H1 (cell line): Measurements from ENCODE around the gene KLHDC1. TPM values are rescaled to one million over a fixed set of nuclear protein-coding genes. Genes with fewer than 3 reads are reported as not detected.

ENCODE experiments used
- ASH2L ChIP-seq: fragments of 200-600, 300-600 bp; sonication (generic); IDR thresholded peaks from one replicate; pipeline ENCODE4 v1.7.1; 2017; ENCODE audit warnings: low read length
- CBX5 ChIP-seq: fragments of 300-800, 300-1000 bp; sonication (generic); IDR thresholded peaks from 2 replicates; pipeline ENCODE4 v1.7.1; 2016; ENCODE audit warnings: antibody characterized with exemption, low read length, low read depth
- CTBP2 ChIP-seq: IDR thresholded peaks from 2 replicates; pipeline ENCODE4 v1.7.0; 2011; ENCODE audit warnings: borderline replicate concordance, mild to moderate bottlenecking, moderate library complexity, mixed read lengths, low read length; ENCODE audit not compliant: insufficient read depth, insufficient read length
- GABPA ChIP-seq: IDR thresholded peaks from 2 replicates; pipeline ENCODE4 v1.6.1; 2011; ENCODE audit warnings: mild to moderate bottlenecking, low read length, moderate library complexity, borderline replicate concordance; ENCODE audit not compliant: insufficient read depth
- JUN ChIP-seq: IDR thresholded peaks from 2 replicates; pipeline ENCODE4 v1.6.1; 2011; ENCODE audit warnings: low read depth, mild to moderate bottlenecking, improper control_type of control experiment, low read length
- KDM5A ChIP-seq: fragments of 200-600 bp; IDR thresholded peaks from 2 replicates; pipeline ENCODE4 v1.7.1; 2012; ENCODE audit warnings: mild to moderate bottlenecking, low read length, inconsistent platforms, mixed read lengths
- SIN3A ChIP-seq, 2 experiments: IDR thresholded peaks in 1 of 2; conservative IDR thresholded peaks in 1 of 2; 2 replicates each; pipeline ENCODE4 v1.6.1; 2011 to 2012; ENCODE audit warnings: low read length in 2 of 2, improper control_type of control experiment in 1 of 2, low read depth in 1 of 2, mild to moderate bottlenecking in 1 of 2
- TEAD4 ChIP-seq: IDR thresholded peaks from 2 replicates; pipeline ENCODE4 v1.6.1; 2012; ENCODE audit warnings: low read depth, low read length, inconsistent platforms, mixed read lengths
- USF2 ChIP-seq: IDR thresholded peaks from 2 replicates; pipeline ENCODE4 v1.6.1; 2011; ENCODE audit warnings: low read length, improper control_type of control experiment
- ZNF274 ChIP-seq: IDR thresholded peaks from 2 replicates; pipeline ENCODE4 v1.7.0; 2012; ENCODE audit warnings: low read length, borderline replicate concordance; ENCODE audit errors: extremely low read depth
- polyA plus RNA-seq, 7 experiments: library from polyadenylated mRNA; depleted of rRNA in 3 of 7; stranded (reverse) in 5 of 7; unstranded in 2 of 7; fragments of >200 nt in 5 of 7; fragments of 200-250 nt in 2 of 7; gene quantifications; 1 replicate in 5 of 7; 2 replicates in 1 of 7; 4 replicates in 1 of 7; pipeline versions ENCODE4 v1.2.1 to v1.2.3, GENCODE V29; 2011 to 2013; ENCODE audit warnings: missing spikeins in 2 of 7, mixed read lengths in 2 of 7
- total RNA-seq: library from RNA; stranded (reverse); fragmentation: NEBNext Ultra II Directional; extraction: Animal tissue kit (Norgen Biotek cat#: 25700); gene quantifications from 2 replicates; pipeline ENCODE4 v1.2.1, GENCODE V29; 2021
- TF ChIP-seq, protein P1 (sequence below): fragments of 300-600 bp; sonication (generic); IDR thresholded peaks from 2 replicates; pipeline ENCODE4 v1.7.1; 2012; ENCODE audit warnings: low read length, moderate library complexity, mild to moderate bottlenecking, inconsistent platforms; ENCODE audit not compliant: insufficient replicate concordance

The KLHDC1 gene
- total and polyA plus RNA-seq, 2 of the 8 experiments (the other 6 are each of a cell fraction or from before 2014, with no cell fraction given) = 0.08 TPM; not detected in 1

- TF ChIP-seq, protein P1, sequence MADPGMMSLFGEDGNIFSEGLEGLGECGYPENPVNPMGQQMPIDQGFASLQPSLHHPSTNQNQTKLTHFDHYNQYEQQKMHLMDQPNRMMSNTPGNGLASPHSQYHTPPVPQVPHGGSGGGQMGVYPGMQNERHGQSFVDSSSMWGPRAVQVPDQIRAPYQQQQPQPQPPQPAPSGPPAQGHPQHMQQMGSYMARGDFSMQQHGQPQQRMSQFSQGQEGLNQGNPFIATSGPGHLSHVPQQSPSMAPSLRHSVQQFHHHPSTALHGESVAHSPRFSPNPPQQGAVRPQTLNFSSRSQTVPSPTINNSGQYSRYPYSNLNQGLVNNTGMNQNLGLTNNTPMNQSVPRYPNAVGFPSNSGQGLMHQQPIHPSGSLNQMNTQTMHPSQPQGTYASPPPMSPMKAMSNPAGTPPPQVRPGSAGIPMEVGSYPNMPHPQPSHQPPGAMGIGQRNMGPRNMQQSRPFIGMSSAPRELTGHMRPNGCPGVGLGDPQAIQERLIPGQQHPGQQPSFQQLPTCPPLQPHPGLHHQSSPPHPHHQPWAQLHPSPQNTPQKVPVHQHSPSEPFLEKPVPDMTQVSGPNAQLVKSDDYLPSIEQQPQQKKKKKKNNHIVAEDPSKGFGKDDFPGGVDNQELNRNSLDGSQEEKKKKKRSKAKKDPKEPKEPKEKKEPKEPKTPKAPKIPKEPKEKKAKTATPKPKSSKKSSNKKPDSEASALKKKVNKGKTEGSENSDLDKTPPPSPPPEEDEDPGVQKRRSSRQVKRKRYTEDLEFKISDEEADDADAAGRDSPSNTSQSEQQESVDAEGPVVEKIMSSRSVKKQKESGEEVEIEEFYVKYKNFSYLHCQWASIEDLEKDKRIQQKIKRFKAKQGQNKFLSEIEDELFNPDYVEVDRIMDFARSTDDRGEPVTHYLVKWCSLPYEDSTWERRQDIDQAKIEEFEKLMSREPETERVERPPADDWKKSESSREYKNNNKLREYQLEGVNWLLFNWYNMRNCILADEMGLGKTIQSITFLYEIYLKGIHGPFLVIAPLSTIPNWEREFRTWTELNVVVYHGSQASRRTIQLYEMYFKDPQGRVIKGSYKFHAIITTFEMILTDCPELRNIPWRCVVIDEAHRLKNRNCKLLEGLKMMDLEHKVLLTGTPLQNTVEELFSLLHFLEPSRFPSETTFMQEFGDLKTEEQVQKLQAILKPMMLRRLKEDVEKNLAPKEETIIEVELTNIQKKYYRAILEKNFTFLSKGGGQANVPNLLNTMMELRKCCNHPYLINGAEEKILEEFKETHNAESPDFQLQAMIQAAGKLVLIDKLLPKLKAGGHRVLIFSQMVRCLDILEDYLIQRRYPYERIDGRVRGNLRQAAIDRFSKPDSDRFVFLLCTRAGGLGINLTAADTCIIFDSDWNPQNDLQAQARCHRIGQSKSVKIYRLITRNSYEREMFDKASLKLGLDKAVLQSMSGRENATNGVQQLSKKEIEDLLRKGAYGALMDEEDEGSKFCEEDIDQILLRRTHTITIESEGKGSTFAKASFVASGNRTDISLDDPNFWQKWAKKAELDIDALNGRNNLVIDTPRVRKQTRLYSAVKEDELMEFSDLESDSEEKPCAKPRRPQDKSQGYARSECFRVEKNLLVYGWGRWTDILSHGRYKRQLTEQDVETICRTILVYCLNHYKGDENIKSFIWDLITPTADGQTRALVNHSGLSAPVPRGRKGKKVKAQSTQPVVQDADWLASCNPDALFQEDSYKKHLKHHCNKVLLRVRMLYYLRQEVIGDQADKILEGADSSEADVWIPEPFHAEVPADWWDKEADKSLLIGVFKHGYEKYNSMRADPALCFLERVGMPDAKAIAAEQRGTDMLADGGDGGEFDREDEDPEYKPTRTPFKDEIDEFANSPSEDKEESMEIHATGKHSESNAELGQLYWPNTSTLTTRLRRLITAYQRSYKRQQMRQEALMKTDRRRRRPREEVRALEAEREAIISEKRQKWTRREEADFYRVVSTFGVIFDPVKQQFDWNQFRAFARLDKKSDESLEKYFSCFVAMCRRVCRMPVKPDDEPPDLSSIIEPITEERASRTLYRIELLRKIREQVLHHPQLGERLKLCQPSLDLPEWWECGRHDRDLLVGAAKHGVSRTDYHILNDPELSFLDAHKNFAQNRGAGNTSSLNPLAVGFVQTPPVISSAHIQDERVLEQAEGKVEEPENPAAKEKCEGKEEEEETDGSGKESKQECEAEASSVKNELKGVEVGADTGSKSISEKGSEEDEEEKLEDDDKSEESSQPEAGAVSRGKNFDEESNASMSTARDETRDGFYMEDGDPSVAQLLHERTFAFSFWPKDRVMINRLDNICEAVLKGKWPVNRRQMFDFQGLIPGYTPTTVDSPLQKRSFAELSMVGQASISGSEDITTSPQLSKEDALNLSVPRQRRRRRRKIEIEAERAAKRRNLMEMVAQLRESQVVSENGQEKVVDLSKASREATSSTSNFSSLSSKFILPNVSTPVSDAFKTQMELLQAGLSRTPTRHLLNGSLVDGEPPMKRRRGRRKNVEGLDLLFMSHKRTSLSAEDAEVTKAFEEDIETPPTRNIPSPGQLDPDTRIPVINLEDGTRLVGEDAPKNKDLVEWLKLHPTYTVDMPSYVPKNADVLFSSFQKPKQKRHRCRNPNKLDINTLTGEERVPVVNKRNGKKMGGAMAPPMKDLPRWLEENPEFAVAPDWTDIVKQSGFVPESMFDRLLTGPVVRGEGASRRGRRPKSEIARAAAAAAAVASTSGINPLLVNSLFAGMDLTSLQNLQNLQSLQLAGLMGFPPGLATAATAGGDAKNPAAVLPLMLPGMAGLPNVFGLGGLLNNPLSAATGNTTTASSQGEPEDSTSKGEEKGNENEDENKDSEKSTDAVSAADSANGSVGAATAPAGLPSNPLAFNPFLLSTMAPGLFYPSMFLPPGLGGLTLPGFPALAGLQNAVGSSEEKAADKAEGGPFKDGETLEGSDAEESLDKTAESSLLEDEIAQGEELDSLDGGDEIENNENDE = no peak
- TF ChIP-seq CTBP2 (no peak), KDM5A (no peak), ASH2L (no peak), TEAD4 (no peak), JUN (no peak), SIN3A (conservative IDR thresholded peaks at IDR 0.05 in 1 of 2, IDR thresholded peaks at IDR 0.05 in 1 of 2; ENCODE audit: low read depth in 1 of 2, low read length in 2 of 2) (no peak), ZNF274 (no peak), CBX5 (no peak), GABPA (no peak), USF2 (no peak)
Measured at GRCh38 chr14:49670475-49670874, 22.4 kb upstream of the KLHDC1 start (continued).
